Measurements from ENCODE around the gene PLS3. TPM values are rescaled to one million over a fixed set of nuclear protein-coding genes. Genes with fewer than 3 reads are reported as not detected.

The PLS3 gene
- polyA plus RNA-seq, 6 donors from 2014 or later, result 0.32 TPM; not detected in 5

DNA sequence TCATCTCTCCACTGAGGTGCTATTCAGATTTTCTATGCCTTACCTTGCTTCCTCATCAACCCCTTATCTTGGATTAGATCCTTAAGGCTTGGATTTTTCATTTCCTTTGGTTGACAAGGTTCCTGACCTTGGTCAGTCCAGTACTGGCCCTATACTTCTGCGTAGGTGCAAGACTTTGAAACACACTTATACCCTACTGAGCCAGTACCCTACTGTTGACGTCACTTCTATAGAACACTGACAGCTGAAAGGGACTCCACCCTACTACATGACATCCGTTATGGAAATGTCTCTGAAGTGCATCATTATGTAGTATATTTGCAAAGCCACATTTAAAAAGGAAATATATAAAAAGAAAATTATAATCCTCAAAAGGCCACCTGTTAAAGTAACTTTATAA lies 12.0 kb upstream of the PLS3 start:
- H3K9me3 Mint-ChIP-seq, result no peaks in the 10 kb centered on the region
- no peaks in the 10 kb centered on the region for H3K36me3 Mint-ChIP-seq
- H3K27ac Mint-ChIP-seq, result peak overlapping the region in 1 of 6 donors; percentile 24
- DNase-seq, result no peak
- ATAC-seq (ENCODE audit: low read depth in 2 of 2), result no peak
- H3K27me3 Mint-ChIP-seq, result peaks cover 0 to 2% (median 0%) of the 10 kb centered on the region in 3 donors
- no peaks in the 10 kb centered on the region for H3K4me1 Mint-ChIP-seq
- H3K4me3 Mint-ChIP-seq, result no peak overlapping the region

DNA sequence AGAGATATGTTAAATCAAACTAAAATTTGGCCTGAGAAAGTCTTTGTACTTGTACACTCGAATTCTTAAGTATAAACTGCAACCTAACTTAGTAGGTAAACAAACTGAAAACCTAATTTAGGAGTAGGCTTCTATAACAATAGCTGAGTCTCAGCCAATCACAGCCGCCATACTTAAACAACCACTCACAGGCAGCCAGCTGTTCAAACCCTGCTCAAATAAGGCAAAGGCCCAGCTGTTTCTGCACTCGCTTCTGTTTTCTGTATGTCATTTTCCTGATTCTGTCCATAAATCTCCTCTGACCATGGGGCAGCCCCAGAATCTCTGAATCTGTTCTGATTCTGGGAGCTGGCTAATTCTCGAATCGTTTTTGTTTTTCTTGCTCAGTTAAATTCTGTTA lies 7.8 kb upstream of the PLS3 start:
- Mint-ChIP-seq H3K36me3 (no peaks in the 10 kb centered on the region), H3K9me3 (no peaks in the 10 kb centered on the region), H3K4me3 (no peak overlapping the region), H3K27me3 (peaks cover 0 to 21% (median 0%) of the 10 kb centered on the region in 3 donors), H3K4me1 (no peaks in the 10 kb centered on the region), H3K27ac (no peak overlapping the region)
- DNase-seq, result no peak
- no peak for ATAC-seq (ENCODE audit: low read depth in 2 of 2)

DNA sequence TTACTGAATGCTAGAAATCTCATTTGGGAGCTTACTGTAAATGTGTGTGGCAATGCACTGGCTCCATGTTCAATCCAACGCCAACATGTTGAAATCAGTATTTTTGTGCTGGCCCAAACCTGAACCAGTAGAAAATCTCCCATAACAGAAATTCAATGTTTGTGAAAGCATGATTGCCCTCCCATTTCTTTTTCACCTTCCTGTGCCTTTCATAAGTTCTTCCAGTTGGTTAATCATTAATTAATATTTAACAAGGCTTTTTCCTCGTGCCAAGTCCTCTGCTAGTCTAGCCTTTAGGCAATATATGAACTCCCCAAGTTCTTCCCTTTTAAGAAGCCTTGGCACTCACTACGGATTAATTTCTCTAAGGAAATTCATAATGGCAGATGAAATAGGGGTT lies 1.3 kb upstream of the PLS3 start:
- H3K36me3 Mint-ChIP-seq, result no peaks in the 10 kb centered on the region
- peaks cover 0 to 4% (median 0%) of the 10 kb centered on the region in 7 donors for H3K9me3 Mint-ChIP-seq
- H3K27ac Mint-ChIP-seq, result no peak overlapping the region
- H3K27me3 Mint-ChIP-seq, result peaks cover 4 to 61% (median 16%) of the 10 kb centered on the region in 3 donors
- H3K4me1 Mint-ChIP-seq, result peaks cover 0 to 9% (median 0%) of the 10 kb centered on the region in 3 donors
- H3K4me3 Mint-ChIP-seq, result no peak overlapping the region
- DNase-seq, result no peak
- ATAC-seq (ENCODE audit: low read depth in 2 of 2), result no peak

DNA sequence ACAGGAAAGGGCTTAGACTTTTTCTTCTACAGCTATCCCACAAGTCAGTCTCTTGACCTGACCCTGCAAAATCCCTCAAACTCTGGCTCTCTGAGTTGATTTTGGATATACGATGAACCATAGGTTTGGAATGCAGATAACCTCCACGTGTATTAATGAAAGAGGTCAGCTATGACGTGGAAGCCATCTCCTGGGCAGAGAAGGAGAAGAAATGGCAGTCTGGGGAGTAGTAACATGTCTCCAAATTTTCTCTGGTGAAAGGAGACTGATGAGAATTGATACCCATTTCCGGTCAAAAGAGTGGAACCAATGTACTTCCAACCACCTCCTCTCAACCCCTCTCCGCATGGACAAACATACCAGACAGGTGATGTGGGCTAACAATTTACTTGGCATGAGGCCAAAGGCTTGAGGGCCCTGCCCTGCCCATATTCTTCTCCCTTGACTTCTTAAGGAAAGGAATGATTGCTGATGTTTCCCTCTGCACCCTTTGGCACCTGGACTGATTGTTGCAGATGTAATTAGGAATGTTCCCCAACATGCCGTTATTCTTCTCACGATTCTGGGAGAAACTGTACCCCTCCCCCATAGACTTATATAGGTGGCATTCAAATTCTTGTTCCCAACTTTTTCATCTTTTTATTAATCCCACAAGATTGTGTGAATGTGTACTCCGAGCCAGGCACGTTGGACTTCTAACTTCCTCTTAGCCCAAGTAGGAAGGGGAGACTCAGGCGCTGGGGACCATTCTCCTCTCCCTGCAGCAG lies 580 bp upstream of the PLS3 start:
- DNase-seq, result no peak
- no peak for ATAC-seq (ENCODE audit: low read depth in 2 of 2)
- peaks cover 4 to 56% (median 16%) of the 10 kb centered on the region in 3 donors for H3K27me3 Mint-ChIP-seq
- H3K27ac Mint-ChIP-seq, result no peak overlapping the region
- peaks cover 0 to 9% (median 0%) of the 10 kb centered on the region in 3 donors for H3K4me1 Mint-ChIP-seq
- H3K4me3 Mint-ChIP-seq, result peak overlapping the region in 2 of 8 donors; percentile 24 to 80
- H3K36me3 Mint-ChIP-seq, result no peaks in the 10 kb centered on the region
- H3K9me3 Mint-ChIP-seq, result peaks cover 0 to 4% (median 0%) of the 10 kb centered on the region in 7 donors

DNA sequence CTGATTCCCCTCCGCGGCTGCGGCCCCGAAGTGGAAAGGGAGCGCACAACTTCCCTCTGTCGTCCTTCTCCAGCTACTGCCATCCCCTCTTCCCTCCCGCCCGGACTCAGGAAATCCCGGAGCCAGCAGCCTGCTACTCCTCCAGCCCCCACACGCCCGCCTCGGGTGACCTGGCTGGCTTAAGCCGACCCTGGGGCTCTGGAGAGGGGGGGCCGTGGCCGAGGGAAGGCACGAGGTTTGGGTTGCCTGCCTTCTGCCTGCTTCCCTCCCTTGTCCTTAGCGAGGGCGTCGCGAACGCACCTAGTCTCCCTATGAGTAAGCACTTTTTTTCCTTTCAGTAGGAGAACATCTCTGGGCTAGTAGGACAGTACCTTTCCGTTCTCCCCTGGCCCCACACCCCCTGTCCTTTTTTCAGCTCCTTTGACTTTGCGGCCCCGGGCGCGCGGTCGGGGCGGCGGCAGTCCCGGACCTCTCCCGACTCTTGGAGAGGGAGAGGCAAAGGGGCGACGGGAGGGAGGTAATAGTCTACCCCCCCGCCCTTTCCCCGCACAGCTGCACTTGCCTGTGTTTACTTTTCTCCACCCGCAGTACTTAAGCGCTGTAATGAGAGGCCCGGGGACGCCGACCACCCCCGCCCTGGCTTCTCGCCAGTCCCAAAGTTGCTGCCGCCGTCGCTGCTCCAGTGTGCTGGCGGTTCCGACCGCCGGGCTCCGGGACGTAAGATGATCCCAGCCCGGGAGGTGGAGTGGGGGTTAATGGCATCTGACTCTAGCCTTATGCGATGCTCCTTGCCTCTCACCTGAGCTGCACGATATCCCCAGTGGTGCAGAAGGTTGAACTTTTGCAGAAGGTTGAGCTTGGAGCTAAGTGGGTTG lies 868 bp downstream of the PLS3 start:
- H3K36me3 Mint-ChIP-seq, result no peaks in the 10 kb centered on the region
- peaks cover 4 to 46% (median 16%) of the 10 kb centered on the region in 3 donors for H3K27me3 Mint-ChIP-seq
- no peak overlapping the region for H3K27ac Mint-ChIP-seq
- peak overlapping the region in 4 of 8 donors; percentile 15 to 76 (median 63) for H3K4me3 Mint-ChIP-seq
- peaks cover 0 to 4% (median 0%) of the 10 kb centered on the region in 7 donors for H3K9me3 Mint-ChIP-seq
- ATAC-seq (ENCODE audit: low read depth in 2 of 2) (no peak), DNase-seq (no peak)
- peaks cover 0 to 9% (median 0%) of the 10 kb centered on the region in 3 donors for H3K4me1 Mint-ChIP-seq

DNA sequence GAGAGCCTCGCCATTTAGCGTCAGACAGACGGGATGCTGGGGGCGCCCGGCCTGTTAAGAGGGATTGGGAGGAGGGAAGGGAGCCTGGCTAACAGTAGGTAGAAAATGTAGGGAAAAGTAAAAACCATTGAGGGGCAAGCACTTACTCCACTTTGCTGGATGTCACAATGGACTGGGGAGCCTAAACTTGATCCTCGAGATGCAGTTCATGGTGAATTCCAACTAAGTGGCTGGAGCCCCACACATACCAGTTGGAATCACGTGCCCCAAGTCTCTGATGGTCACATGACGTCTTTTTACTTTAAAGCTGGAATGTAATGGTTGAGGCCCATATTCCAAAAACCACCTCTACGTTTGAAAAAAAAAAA lies 1.5 kb downstream of the PLS3 start:
- peak overlapping the region in 1 of 8 donors; percentile 51 for H3K4me3 Mint-ChIP-seq
- ATAC-seq (ENCODE audit: low read depth in 2 of 2), result no peak
- peaks cover 0 to 9% (median 0%) of the 10 kb centered on the region in 3 donors for H3K4me1 Mint-ChIP-seq
- peaks cover 0 to 4% (median 0%) of the 10 kb centered on the region in 7 donors for H3K9me3 Mint-ChIP-seq
- H3K27me3 Mint-ChIP-seq, result peaks cover 4 to 46% (median 16%) of the 10 kb centered on the region in 3 donors
- DNase-seq, result no peak
- no peak overlapping the region for H3K27ac Mint-ChIP-seq
- no peaks in the 10 kb centered on the region for H3K36me3 Mint-ChIP-seq

DNA sequence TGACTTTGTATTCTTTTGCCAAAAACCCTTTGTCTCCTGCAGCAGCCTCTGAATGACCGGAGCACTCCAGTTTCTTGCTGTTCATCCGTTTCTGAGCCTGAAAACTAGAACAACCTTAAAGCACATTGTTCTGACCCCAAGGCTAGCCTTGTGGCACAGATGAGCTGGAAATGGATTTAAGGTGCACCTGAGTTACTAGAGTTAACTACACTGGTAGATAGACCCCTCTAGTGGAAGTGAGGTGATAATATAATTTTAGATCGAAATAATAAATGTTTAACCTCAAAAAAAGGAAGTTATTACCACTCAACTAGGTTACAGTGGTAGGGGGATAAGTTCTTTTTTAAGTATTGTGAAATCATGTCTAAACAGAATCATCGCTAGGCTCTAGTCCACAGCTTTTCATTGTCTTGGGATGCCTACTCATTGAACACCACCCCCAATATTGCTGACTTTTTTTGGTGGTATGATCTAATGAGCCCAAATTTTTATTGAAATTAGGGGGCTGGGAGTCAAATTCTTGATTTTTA lies 2.7 kb downstream of the PLS3 start:
- Mint-ChIP-seq H3K4me3 (no peak overlapping the region), H3K27ac (no peak overlapping the region), H3K4me1 (peaks cover 0 to 9% (median 0%) of the 10 kb centered on the region in 3 donors), H3K27me3 (peaks cover 4 to 38% (median 16%) of the 10 kb centered on the region in 3 donors), H3K9me3 (peaks cover 0 to 4% (median 0%) of the 10 kb centered on the region in 7 donors), H3K36me3 (no peaks in the 10 kb centered on the region)
- DNase-seq (no peak), ATAC-seq (ENCODE audit: low read depth in 2 of 2) (no peak)

DNA sequence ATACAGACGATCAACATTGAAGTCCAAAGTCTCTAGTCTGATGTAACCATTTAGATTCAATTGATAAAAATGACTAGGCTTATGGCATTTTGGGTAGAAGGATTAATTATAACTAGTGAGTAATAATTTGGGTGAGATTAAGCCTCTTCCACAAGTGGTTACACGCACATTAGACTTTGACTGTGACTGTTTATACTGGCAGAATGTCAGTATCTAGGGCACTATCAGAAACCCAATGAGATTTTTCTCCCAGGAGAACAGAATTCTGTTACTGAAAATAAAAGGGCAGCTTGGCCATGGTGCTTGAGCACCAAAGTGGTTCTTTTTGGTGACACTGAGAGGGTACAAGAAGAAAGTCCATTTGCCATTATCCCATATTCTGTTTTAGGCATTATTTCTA lies 3.3 kb downstream of the PLS3 start:
- no peak overlapping the region for H3K4me3 Mint-ChIP-seq
- peak overlapping the region in 1 of 6 donors; percentile 34 for H3K27ac Mint-ChIP-seq
- peaks cover 0 to 9% (median 0%) of the 10 kb centered on the region in 3 donors for H3K4me1 Mint-ChIP-seq
- no peak for DNase-seq
- peaks cover 0 to 3% (median 0%) of the 10 kb centered on the region in 7 donors for H3K9me3 Mint-ChIP-seq
- no peak for ATAC-seq (ENCODE audit: low read depth in 2 of 2)
- H3K36me3 Mint-ChIP-seq, result no peaks in the 10 kb centered on the region
- H3K27me3 Mint-ChIP-seq, result peaks cover 4 to 38% (median 16%) of the 10 kb centered on the region in 3 donors

DNA sequence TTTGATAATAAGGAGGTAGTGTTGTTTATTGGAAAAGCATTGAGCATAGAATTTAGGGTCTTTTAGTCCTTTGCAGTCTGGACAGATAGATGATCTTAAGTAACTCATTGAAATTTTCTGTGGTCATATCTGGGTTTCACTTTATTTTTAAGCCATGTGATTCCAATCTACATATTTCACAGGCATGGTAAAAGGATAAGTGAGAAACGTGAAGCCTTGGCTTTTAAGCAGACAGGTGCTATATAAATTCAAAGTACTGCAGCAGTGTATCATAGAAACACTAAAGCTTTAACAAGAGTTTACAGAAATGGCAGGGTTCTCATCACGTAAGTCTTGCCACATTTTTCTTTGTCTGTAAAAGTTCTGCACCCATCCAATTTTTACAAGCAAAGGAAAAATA lies 4.9 kb downstream of the PLS3 start:
- Mint-ChIP-seq H3K4me1 (peaks cover 0 to 4% (median 0%) of the 10 kb centered on the region in 3 donors), H3K36me3 (no peaks in the 10 kb centered on the region), H3K4me3 (no peak overlapping the region), H3K9me3 (peaks cover 0 to 5% (median 0%) of the 10 kb centered on the region in 7 donors), H3K27me3 (peaks cover 0 to 26% (median 12%) of the 10 kb centered on the region in 3 donors), H3K27ac (no peak overlapping the region)
- DNase-seq (no peak), ATAC-seq (ENCODE audit: low read depth in 2 of 2) (no peak)

DNA sequence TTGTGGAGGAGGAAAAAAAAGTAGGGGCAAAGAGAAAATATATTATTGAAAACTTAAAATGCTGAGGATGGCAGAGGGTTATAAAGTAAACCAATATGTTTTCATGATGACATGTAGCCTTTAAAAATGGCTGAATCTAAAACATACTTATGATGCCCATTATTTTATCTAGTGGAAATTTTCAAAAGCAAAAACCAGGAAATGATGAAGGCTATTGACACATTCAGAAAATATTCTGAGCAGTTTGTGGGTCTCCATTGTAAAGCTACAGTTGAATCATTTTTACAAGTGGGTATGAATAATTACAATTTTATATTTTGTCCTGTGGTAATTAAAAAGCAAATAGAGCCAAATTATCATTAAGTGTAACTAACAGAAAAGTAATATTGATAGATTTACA lies 10.7 kb downstream of the PLS3 start:
- peaks cover 0 to 4% (median 0%) of the 10 kb centered on the region in 7 donors for H3K9me3 Mint-ChIP-seq
- no peaks in the 10 kb centered on the region for H3K4me1 Mint-ChIP-seq

DNA sequence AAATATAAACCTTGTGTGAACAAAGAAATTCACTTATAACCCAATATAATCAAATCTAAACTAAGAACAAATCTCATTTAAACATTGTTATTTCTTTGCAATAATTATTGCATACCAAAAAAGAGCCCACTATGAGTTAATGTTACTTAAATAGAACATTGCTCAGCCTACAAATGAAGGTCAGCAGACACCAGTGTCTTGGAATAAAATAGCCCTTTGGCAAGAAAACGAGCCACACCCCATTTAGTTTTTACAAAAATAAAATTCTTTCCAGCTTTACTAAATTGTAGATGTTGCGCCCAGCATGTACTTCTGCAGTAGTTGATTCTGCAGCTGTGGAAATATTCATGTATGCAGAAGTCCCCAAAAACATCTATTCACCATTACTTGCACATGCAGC lies 12.2 kb downstream of the PLS3 start:
- Mint-ChIP-seq H3K9me3 (peaks cover 0 to 4% (median 0%) of the 10 kb centered on the region in 7 donors), H3K36me3 (no peaks in the 10 kb centered on the region), H3K27ac (no peak overlapping the region), H3K4me3 (no peak overlapping the region), H3K4me1 (no peaks in the 10 kb centered on the region), H3K27me3 (no peaks in the 10 kb centered on the region)
- DNase-seq, result no peak
- no peak for ATAC-seq (ENCODE audit: low read depth in 2 of 2)

More for the DNA sequence above, 10.7 kb downstream of the PLS3 start:
- Mint-ChIP-seq H3K27ac (peak overlapping the region in 1 of 6 donors; percentile 35), H3K27me3 (no peaks in the 10 kb centered on the region), H3K36me3 (no peaks in the 10 kb centered on the region), H3K4me3 (peak overlapping the region in 1 of 8 donors; percentile 71)
- ATAC-seq (ENCODE audit: low read depth in 2 of 2) (no peak), DNase-seq (no peak)

DNA sequence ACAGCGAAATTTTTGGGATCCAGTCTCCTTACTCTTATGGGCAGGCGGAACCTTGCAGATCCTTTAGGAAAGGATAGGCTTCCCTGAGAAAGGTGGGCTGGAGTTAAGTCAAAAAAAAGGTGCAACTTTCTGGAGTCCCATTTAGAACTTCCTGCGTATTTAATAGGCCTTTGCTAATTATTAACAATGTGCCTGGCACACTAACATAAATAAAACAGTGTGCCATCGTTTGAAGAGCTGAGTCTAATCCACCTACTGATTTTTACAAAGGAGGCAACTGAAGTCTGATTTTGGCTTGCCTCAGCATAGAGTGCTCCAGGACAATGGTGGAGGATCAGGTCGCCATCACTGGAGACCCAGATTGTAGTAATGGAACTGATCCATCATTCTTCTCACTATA lies 15.7 kb downstream of the PLS3 start:
- ATAC-seq (ENCODE audit: low read depth in 2 of 2), result no peak

DNA sequence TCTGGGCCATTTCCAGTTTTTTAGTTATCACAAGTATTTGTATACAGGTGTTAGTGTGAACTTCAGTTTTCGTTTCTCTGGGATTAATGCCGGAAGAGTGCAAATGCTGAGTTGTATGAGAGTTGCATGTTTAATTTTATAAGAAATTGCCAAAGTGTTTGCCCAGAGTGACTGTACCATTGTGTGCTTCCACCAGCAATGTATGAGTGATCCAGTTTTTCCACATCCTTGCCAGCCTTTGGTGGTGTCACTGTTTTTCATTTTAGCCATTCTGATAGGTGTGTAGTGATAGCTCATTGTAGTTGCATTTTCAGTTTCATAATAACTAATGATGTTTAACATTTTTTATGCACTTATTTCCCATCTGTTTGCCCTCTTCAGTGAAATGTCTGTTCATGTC lies 18.4 kb downstream of the PLS3 start:
- DNase-seq (no peak), ATAC-seq (ENCODE audit: low read depth in 2 of 2) (no peak)
- Mint-ChIP-seq H3K27ac (no peak overlapping the region), H3K27me3 (no peaks in the 10 kb centered on the region), H3K4me1 (no peaks in the 10 kb centered on the region), H3K36me3 (no peaks in the 10 kb centered on the region), H3K4me3 (no peak overlapping the region), H3K9me3 (peaks cover 0 to 5% (median 0%) of the 10 kb centered on the region in 7 donors)

More for the DNA sequence above, 15.7 kb downstream of the PLS3 start:
- Mint-ChIP-seq H3K4me1 (no peaks in the 10 kb centered on the region), H3K27me3 (no peaks in the 10 kb centered on the region), H3K9me3 (peaks cover 0 to 5% (median 0%) of the 10 kb centered on the region in 7 donors), H3K4me3 (no peak overlapping the region), H3K36me3 (no peaks in the 10 kb centered on the region), H3K27ac (no peak overlapping the region)
- no peak for DNase-seq
